ENCODE results near the gene CYP19A1.

Gene CYP19A1

DNA sequence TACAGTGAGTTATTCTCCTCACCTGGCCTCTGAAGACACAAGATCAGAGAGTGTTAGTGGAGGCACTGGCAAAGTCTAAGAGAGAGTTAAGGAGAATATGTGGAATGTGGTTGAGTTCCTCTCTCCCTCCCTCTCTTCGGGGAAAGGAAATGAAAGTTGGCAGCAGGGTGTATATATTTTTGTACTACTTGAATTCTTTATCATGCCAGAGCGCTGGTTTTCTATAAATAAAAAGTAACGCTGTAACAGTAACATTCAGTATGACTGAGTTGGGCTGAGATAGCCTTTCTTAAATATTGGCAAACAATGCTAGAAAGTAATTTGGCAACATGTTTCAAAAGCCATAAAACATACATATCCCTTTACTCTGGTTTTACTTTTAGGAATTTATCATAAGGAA is 166.2 kb downstream of the CYP19A1 start:
- DNase-seq: no peak

DNA sequence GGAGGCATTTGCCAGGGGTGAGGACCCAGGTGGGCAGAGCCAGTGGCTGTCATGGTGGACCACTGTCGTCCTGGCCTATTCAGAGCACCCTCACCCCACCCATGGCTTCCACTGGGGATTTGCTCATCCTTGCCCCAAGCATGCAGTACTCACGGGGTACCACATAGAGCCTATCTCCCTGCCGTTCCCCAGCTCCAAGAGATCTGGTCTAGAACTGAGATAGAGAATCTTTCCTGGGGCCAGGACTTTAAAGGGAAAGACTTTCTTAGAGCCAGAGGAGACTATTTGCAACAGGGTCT is 166.8 kb downstream of the CYP19A1 start:
- DNase-seq: no peak

DNA sequence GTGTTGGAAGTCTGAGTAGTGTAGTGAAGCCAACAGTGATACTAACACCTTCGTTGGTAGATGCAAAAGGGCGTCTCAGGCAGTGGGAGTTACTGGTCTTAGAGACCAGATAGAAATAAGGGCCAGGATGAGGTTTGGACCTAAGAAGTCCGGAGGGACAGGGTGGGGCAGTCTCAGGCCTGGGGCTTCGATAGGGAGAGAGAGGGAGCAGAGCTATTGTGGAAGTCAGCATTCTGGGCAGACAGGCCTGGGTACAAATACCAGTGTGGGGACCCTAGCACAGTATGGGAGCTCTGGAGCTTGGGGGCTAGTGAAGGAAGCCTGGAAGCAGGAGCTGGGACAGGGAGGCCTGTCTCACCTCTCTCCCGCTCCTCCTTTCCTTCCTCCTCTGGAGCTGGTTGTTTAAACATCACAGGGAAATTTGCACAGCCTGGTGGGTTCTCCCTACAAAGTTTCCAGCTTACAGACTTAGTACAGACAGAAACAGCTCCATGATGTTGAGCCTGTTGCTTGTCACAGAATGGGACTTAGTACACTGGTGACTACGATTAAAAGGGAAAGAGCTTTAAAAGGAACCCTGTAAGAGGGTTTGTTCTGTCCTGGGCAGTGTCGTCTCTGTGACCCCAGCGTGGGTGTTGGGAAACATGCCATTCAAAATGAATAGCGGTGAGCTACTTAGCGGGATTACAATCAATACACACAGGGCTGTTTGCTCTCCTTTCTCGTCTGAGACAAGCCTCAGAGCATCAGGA is 167.3 kb downstream of the CYP19A1 start:
- DNase-seq: no peak

DNA sequence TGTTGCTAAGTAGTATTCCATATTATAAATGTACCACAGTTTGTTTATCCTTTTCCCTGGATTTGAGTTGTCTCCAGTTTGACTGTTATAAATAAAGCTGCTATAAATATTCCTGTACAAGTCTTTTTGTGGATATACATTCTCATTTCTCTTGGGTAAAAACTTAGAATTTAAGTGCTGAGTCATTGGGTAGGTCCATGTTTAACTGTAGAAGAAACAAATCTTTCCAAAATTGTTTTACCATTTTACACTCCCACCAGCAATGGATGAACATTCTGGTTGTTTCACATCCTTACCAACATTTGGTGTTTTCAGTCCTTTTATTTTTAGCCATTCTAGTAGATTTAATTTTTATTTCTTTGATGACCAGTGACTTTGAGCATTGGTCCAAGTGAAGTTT is 169.7 kb downstream of the CYP19A1 start:
- DNase-seq: no peak

DNA sequence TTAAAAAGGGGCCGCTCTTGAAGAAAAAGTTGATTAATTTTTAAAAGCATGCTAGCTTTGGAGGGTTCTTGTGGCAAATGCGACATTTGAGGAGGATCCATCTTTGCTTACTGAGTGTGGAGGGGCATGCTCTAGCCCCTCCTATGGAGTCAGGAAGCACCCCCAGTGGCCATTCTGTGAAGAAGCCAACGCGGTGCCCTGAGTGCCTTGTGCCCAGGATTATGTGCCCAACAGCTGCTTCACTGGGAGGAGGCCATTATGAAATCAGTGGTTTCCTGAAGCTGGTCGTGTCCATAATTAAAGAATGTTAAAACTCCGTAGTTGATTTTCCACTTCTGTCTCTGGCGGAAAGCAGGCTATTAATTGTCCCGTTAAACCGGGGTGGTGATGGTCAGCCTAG is 174.6 kb downstream of the CYP19A1 start:
- DNase-seq: no peak

DNA sequence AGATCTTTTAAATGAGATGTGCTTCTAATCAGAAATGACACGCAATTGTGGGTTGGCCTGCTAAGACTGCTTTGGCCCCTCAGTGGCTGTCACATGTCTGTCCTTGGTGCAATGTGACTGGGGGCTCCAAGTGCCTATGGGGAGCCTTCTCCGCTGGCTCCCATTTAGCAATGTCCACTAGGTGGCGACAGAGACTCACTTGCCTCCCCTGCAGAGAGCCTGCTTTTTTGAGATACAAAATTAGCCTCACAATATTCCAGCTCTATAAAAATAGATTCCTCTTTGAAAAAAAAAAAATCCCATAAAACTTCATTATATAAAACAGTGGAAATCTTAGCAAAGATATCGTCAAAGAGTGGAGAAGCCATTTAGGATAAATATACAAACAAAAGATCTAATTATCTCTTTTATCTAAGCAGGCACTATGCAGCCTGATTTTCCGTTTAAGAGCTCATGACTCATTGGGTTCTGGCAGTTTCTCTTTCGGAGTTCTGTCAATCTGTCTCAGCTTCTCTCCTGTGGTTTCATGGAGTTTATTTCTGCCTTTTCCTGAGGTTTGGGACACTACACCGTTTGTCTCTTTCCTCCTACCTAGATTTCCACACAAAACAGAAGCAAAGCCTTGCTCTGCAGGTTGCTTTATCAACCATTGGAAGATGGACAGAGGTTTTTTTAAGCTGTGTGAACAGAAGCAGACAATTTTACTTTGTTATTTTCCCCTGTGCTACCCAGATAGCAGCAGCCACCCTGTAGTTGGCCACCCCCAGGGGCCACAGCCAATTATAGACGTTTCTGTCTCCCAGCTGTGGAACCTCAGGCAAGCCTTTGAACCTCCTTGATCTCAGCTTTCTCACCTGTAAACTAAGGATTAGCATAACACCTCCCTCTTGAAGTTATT is 175.3 kb downstream of the CYP19A1 start:
- peak; percentile 12 to 52 for DNase-seq

DNA sequence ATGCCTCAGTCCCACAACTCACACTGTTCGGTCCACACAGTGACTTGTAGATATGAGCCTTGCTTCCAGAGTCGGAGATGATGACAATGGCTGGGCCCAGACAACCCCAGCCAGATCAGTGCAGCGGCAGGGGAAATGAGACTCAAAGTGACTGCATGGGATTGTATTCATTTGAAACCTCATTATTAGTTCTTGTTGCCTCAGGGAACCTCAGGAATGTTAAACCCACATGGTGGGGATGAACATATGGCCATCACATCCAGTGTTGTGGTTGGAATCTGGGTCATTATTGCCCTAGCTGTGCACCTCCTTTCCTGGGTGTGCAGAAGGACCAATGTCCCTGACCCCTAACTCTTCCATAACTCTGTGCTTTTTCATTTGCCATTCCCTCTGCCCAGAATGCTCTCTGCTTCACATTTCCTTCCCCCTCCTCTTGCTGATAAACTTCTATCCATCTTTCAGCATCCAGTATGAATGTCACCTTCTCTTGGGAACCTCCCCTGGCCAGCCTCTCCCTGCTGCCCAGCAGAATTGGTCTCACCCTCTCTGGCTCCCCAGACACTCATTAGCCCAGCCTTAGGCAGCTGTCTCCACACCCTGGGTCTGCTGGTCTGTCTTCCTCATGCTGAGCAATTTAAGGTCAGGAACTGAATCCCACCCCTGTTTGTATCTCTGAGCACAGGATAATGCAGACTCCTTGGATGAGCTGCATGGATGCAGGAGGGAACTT is 176.7 kb downstream of the CYP19A1 start:
- no peak for DNase-seq

DNA sequence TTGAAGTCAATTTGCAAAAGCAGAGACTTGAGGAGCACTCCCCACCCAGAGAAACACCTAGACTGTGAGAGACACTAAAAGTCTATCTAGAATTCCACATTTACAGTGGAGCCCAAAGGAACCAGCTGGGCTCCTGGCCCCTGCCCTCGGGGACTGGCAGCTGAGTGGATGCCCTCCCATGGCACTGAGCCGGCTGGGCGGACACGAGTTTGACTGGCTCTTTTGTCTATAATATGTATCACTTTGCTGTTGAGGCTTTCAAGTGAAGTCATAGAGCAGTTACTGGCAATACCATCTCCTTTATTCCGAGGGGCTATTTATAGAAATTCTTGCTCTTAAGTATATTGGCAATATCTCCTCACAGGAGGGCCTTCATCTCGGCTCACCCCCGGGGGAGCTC is 177.9 kb downstream of the CYP19A1 start:
- DNase-seq: no peak

Data from activated CD4-positive, alpha-beta T cell treated with anti-CD3 and anti-CD28 coated beads for 4 hours (primary cell).